ENCODE data around the gene MRGPRX2.

MRGPRX2 gene

GRCh38 chr11:19075636-19076035, 15.1 kb upstream of the MRGPRX2 start:
- no peak for DNase-seq (ENCODE audit: low spot score)

GRCh38 chr11:19073454-19074415, 13.2 kb upstream of the MRGPRX2 start:
- no peak for DNase-seq (ENCODE audit: low spot score)

- no peak for DNase-seq (ENCODE audit: low spot score)
These were observed 11.9 kb upstream of the MRGPRX2 start for GRCh38 chr11:19072464-19072863.

- peak; percentile 71 for DNase-seq (ENCODE audit: low spot score)
These were observed 10.7 kb upstream of the MRGPRX2 start for GRCh38 chr11:19071255-19071654.

GRCh38 chr11:19059833-19060232, 684 bp downstream of the MRGPRX2 start:
- DNase-seq (ENCODE audit: low spot score), result no peak

- no peak for DNase-seq (ENCODE audit: low spot score)
These were observed 4.6 kb downstream of the MRGPRX2 start for GRCh38 chr11:19055905-19056304.

GRCh38 chr11:19055016-19055415, 5.5 kb downstream of the MRGPRX2 start:
- DNase-seq (ENCODE audit: low spot score), result no peak

GRCh38 chr11:19053909-19054308, 6.6 kb downstream of the MRGPRX2 start:
- no peak for DNase-seq (ENCODE audit: low spot score)

GRCh38 chr11:19050281-19050680, 10.2 kb downstream of the MRGPRX2 start:
- no peak for DNase-seq (ENCODE audit: low spot score)

GRCh38 chr11:19049351-19049750, 11.2 kb downstream of the MRGPRX2 start:
- DNase-seq (ENCODE audit: low spot score), result no peak

GRCh38 chr11:19040051-19040450, 20.5 kb downstream of the MRGPRX2 start:
- DNase-seq (ENCODE audit: low spot score), result no peak

GRCh38 chr11:19039409-19039808, 21.1 kb downstream of the MRGPRX2 start:
- no peak for DNase-seq (ENCODE audit: low spot score)

- DNase-seq (ENCODE audit: low spot score), result no peak
These were observed 27.5 kb downstream of the MRGPRX2 start for GRCh38 chr11:19032990-19033389.

GRCh38 chr11:19027829-19028595, 32.5 kb downstream of the MRGPRX2 start:
- DNase-seq (ENCODE audit: low spot score), result no peak

- DNase-seq (ENCODE audit: low spot score), result no peak
These were observed 33.7 kb downstream of the MRGPRX2 start for GRCh38 chr11:19026862-19027261.

GRCh38 chr11:19025481-19026406, 34.8 kb downstream of the MRGPRX2 start:
- no peak for DNase-seq (ENCODE audit: low spot score)

- no peak for DNase-seq (ENCODE audit: low spot score)
These were observed 39.7 kb downstream of the MRGPRX2 start for GRCh38 chr11:19020831-19021230.

- no peak for DNase-seq (ENCODE audit: low spot score)
These were observed 41.6 kb downstream of the MRGPRX2 start for GRCh38 chr11:19018901-19019300.

GRCh38 chr11:19013181-19013857, 47.2 kb downstream of the MRGPRX2 start:
- no peak for DNase-seq (ENCODE audit: low spot score)

- DNase-seq (ENCODE audit: low spot score), result no peak
These were observed 47.9 kb downstream of the MRGPRX2 start for GRCh38 chr11:19012636-19013035.

Measured in hepatic stellate cell (primary cell).